Endothelial cell of umbilical vein (primary cell): Measurements from ENCODE around the gene JAKMIP1. TPM values are rescaled to one million over a fixed set of nuclear protein-coding genes. Genes with fewer than 3 reads are reported as not detected.

Source experiments
- BruUV-seq: library from RNA; stranded (reverse); fragments of 400-500 nt; replicated peaks from 2 replicates; lab custom pipeline; 2021; lab: Mats Ljungman, UMichigan
- CTCF ChIA-PET: fragments of 300-600, 350-600 bp; sonication (Branson Sonifier 250); formaldehyde crosslinking; loops from one replicate; lab custom pipeline; 2021; ENCODE audit warnings: antibody characterized with exemption, inconsistent platforms; lab: Charles Lee
- POLR2A ChIA-PET: fragments of 300-600, 350-600 bp; sonication (Branson Sonifier 250); formaldehyde crosslinking; loops from one replicate; lab custom pipeline; 2021; ENCODE audit warnings: antibody characterized with exemption, inconsistent platforms; lab: Charles Lee
- DNase-seq: peaks from one replicate; pipeline ENCODE4 v3.0.0-alpha.2; 2011; ENCODE audit warnings: low read depth, low spot score
- FAIRE-seq: peaks from 2 replicates; lab custom pipeline; 2011; peaks lifted over from hg19 to GRCh38; lab: Jason Lieb, UNC
- H2AFZ ChIP-seq: 2 replicates; pipeline ENCODE4 v1.6.0; 2012; ENCODE audit warnings: low read depth, low read length, control low read depth, inconsistent platforms
- H3K27ac ChIP-seq: 2 replicates; pipeline ENCODE4 v1.5.1; 2011; ENCODE audit warnings: low read depth, mild to moderate bottlenecking, control low read depth, low read length, moderate library complexity; ENCODE audit not compliant: insufficient read depth
- H3K27me3 ChIP-seq, 2 experiments: 2 replicates each; pipeline versions ENCODE4 v1.6.0 to v1.6.1; 2011; ENCODE audit warnings: low read length in 2 of 2, mixed read lengths in 1 of 2; ENCODE audit not compliant: control insufficient read depth in 2 of 2, insufficient read depth in 2 of 2
- H3K36me3 ChIP-seq, 2 experiments: 2 replicates in 1 of 2; 3 replicates in 1 of 2; pipeline ENCODE4 v1.5.1; 2011; ENCODE audit warnings: low read length in 2 of 2, mild to moderate bottlenecking in 1 of 2, moderate library complexity in 1 of 2; ENCODE audit not compliant: control insufficient read depth in 2 of 2, insufficient read depth in 2 of 2; ENCODE audit errors: extremely low read depth in 1 of 2
- H3K4me1 ChIP-seq: 3 replicates; pipeline ENCODE4 v1.5.1; 2011; ENCODE audit warnings: mild to moderate bottlenecking, low read length; ENCODE audit not compliant: control insufficient read depth, insufficient read depth; ENCODE audit errors: extremely low read depth
- H3K4me2 ChIP-seq: 2 replicates; pipeline ENCODE4 v1.6.1; 2011; ENCODE audit warnings: low read length, control low read depth, mixed read lengths; ENCODE audit not compliant: insufficient read depth
- H3K4me3 ChIP-seq, 3 experiments: fragments of 200-600 bp in 1 of 3; sonication (generic), shearing (Covaris generic) in 1 of 3; replicated peaks in 1 of 3; 2 replicates each; pipeline ENCODE4 v1.5.1; 2011 to 2016; ENCODE audit warnings: control low read depth in 3 of 3, low read length in 3 of 3, mild to moderate bottlenecking in 2 of 3, inconsistent platforms in 1 of 3, low read depth in 1 of 3, moderate library complexity in 1 of 3; ENCODE audit not compliant: insufficient read depth in 1 of 3
- H3K79me2 ChIP-seq: 2 replicates; pipeline ENCODE4 v1.6.0; 2012; ENCODE audit warnings: low read length, inconsistent platforms; ENCODE audit not compliant: control insufficient read depth, insufficient read depth
- H3K9ac ChIP-seq: replicated peaks from 2 replicates; pipeline ENCODE3; 2011; ENCODE audit warnings: low read length, control low read depth; ENCODE audit not compliant: insufficient read depth; ENCODE audit errors: extremely low read depth
- H3K9me1 ChIP-seq: replicated peaks from 3 replicates; pipeline ENCODE4 v1.6.0; 2011; ENCODE audit warnings: mild to moderate bottlenecking, low read length; ENCODE audit not compliant: control insufficient read depth, insufficient read depth; ENCODE audit errors: extremely low read depth
- H3K9me3 ChIP-seq: replicated peaks from 2 replicates; pipeline ENCODE4 v1.5.1; 2012; ENCODE audit warnings: low read length, inconsistent platforms; ENCODE audit not compliant: control insufficient read depth, insufficient read depth
- H4K20me1 ChIP-seq: replicated peaks from 2 replicates; pipeline ENCODE3; 2011; ENCODE audit warnings: mild to moderate bottlenecking, low read length; ENCODE audit not compliant: control insufficient read depth, insufficient read depth; ENCODE audit errors: extremely low read depth
- JUN ChIP-seq: IDR thresholded peaks from 2 replicates; pipeline ENCODE4 v1.6.1; 2011; ENCODE audit warnings: borderline replicate concordance, low read depth; ENCODE audit not compliant: insufficient read length, insufficient read depth
- POLR2AphosphoS5 ChIP-seq: IDR thresholded peaks from 2 replicates; pipeline ENCODE4 v1.6.1; 2012; ENCODE audit warnings: low read depth, mild to moderate bottlenecking, control low read depth, low read length, moderate library complexity; ENCODE audit not compliant: insufficient read depth
- dilution Hi-C: fragments of 300-500 bp; cut with MboI; formaldehyde crosslinking; loops from one replicate; pipeline ENCODE4 v1.15.0; 2019; ENCODE audit warnings: low sequenced_read_pairs; ENCODE audit not compliant: extremely low pct_ligation_motif_present
- intact Hi-C: fragments of 100-400 bp; cut with micrococcal nuclease; formaldehyde crosslinking; loops from one replicate; pipeline ENCODE4 v1.10.0; 2022
- polyA plus RNA-seq, 4 experiments: library from polyadenylated mRNA; depleted of rRNA in 3 of 4; stranded (reverse) in 3 of 4; unstranded in 1 of 4; fragments of >200 nt; gene quantifications; 2 replicates each; pipeline versions ENCODE4 v1.2.1 to v1.2.3, GENCODE V29; 2011 to 2012; ENCODE audit warnings: missing spikeins in 1 of 4
- total RNA-seq: library from RNA; stranded (reverse); gene quantifications from 2 replicates; pipeline ENCODE4 v1.2.3, GENCODE V29; 2021
- TF ChIP-seq, protein P1 (sequence below), 2 donors: IDR thresholded peaks; 1 replicate in 1 of 2; 2 replicates in 1 of 2; pipeline ENCODE4 v1.5.1; 2011; ENCODE audit warnings: low read length in 2 of 2, mild to moderate bottlenecking in 2 of 2, moderate library complexity in 2 of 2, control low read depth in 1 of 2, inconsistent platforms in 1 of 2, low read depth in 1 of 2; ENCODE audit not compliant: insufficient read depth in 1 of 2; ENCODE audit errors: extremely low read depth in 1 of 2

The JAKMIP1 gene
- total and polyA plus RNA-seq, 2 donors (not counting 3 experiments of a cell fraction or from before 2014, with no cell fraction given) = not detected

DNA sequence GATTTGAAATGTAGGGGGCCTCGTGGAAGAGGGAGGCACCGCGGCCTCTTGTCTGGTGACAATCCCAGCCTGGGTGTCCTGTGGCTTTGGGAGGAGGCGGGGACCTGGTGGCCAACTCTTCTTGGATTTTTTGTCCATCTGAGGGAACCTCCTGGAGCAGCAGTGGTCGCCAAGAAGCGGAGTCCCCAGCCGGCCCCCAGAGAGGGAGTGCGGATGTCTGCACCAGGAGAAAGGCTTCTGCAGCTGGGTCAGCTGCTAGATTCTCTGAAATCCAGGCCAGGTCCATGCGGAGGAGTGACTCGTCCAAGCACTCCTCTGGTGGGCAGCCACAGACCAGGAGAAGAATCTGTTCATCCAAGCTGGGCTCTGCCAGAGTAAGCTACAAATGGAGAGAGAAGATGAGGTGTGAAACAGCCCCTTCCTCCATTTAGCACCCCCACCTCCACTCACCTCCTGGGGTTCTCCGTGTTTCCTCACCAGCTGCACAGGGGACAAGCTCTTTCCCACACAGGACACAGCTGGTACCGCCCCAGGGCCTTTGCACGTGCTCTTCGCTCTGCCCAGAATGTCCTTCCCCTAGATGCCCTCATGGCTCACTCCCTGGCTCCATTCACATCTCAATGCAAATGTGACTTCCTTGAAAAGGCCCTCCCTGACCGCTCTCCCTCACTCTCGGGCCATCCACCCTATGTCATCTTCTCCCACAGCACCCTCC is 209.7 kb downstream of the JAKMIP1 start:
- Histone ChIP-seq H3K27me3 (no peaks in the 10 kb centered on the region), H3K9me1 (no peaks in the 10 kb centered on the region), H3K4me1 (no peaks in the 10 kb centered on the region), H3K36me3 (no peaks in the 10 kb centered on the region), H3K9me3 (no peaks in the 10 kb centered on the region), H3K27ac (no peak overlapping the region), H3K4me3 (no peak overlapping the region), H3K4me2 (no peak overlapping the region), H3K79me2 (no peaks in the 10 kb centered on the region), H2AFZ (no peak overlapping the region), H4K20me1 (no peaks in the 10 kb centered on the region), H3K9ac (no peak overlapping the region)
- ChIA-PET POLR2A (no interaction called here), CTCF (no interaction called here)
- DNase-seq = no peak
- intact Hi-C loops (no loop called here), dilution Hi-C loops (no loop called here)
- TF ChIP-seq, protein P1, sequence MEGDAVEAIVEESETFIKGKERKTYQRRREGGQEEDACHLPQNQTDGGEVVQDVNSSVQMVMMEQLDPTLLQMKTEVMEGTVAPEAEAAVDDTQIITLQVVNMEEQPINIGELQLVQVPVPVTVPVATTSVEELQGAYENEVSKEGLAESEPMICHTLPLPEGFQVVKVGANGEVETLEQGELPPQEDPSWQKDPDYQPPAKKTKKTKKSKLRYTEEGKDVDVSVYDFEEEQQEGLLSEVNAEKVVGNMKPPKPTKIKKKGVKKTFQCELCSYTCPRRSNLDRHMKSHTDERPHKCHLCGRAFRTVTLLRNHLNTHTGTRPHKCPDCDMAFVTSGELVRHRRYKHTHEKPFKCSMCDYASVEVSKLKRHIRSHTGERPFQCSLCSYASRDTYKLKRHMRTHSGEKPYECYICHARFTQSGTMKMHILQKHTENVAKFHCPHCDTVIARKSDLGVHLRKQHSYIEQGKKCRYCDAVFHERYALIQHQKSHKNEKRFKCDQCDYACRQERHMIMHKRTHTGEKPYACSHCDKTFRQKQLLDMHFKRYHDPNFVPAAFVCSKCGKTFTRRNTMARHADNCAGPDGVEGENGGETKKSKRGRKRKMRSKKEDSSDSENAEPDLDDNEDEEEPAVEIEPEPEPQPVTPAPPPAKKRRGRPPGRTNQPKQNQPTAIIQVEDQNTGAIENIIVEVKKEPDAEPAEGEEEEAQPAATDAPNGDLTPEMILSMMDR (IDR thresholded peaks at IDR 0.05; ENCODE audit: extremely low read depth in 1 of 2, insufficient read depth in 1 of 2, low read depth in 1 of 2, low read length in 2 of 2) = no peak
- TF ChIP-seq JUN (no peak), POLR2AphosphoS5 (no peak)
- FAIRE-seq = no peak
- no TSS peak for BruUV-seq
